ENCODE measurements around the gene PARP1.

PARP1 gene

DNA sequence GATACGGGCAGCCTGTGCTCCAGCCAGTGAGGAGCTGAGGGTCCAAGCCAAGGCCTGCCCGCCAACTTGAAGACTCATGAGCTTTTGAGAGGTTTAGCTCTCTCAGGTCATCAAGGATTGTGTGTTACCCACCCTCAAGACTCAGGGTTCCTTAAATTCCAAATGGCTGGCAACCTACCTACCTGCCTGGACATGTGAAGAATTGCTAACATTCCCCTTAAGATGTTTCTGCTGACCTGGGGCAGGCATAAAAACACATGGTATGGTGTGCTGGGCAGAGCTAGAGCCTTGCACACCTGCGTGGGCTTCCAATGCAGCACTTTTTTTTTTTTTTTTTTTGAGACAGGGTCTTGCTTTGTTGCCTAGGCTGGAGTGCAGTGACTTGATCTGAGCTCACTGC, 17.2 kb downstream of the PARP1 start:
- TF ChIP-seq, protein P1, sequence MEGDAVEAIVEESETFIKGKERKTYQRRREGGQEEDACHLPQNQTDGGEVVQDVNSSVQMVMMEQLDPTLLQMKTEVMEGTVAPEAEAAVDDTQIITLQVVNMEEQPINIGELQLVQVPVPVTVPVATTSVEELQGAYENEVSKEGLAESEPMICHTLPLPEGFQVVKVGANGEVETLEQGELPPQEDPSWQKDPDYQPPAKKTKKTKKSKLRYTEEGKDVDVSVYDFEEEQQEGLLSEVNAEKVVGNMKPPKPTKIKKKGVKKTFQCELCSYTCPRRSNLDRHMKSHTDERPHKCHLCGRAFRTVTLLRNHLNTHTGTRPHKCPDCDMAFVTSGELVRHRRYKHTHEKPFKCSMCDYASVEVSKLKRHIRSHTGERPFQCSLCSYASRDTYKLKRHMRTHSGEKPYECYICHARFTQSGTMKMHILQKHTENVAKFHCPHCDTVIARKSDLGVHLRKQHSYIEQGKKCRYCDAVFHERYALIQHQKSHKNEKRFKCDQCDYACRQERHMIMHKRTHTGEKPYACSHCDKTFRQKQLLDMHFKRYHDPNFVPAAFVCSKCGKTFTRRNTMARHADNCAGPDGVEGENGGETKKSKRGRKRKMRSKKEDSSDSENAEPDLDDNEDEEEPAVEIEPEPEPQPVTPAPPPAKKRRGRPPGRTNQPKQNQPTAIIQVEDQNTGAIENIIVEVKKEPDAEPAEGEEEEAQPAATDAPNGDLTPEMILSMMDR (conservative IDR thresholded peaks at IDR 0.05; ENCODE audit: low read depth, low read length): no peak
- H3K4me3 ChIP-seq (ENCODE audit: low read length): no peak overlapping the region
- DNase-seq (ENCODE audit: low read depth): no peak

DNA sequence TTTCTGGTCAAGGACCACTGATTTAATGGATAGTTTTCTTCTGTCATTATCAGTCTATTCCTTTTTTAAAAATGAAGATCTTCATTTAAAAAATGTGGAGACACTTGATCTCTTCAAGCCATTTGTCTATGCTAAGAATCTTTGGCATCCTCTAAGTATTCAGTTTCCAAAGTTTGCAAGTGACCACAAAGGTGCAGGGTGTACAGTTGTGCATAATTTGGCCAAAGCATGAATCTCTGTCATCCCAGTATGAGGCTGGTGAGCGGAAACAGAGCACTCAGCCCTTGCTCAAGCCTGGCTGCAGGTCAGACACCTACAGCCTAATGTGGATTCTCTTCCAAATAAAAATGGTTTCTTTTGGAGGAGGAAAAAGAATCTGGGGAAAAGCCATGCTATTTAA, 19.8 kb downstream of the PARP1 start:
- TF ChIP-seq, protein P1 (conservative IDR thresholded peaks at IDR 0.05; ENCODE audit: low read depth, low read length): no peak
- no peak overlapping the region for H3K4me3 ChIP-seq (ENCODE audit: low read length)
- DNase-seq (ENCODE audit: low read depth): no peak

DNA sequence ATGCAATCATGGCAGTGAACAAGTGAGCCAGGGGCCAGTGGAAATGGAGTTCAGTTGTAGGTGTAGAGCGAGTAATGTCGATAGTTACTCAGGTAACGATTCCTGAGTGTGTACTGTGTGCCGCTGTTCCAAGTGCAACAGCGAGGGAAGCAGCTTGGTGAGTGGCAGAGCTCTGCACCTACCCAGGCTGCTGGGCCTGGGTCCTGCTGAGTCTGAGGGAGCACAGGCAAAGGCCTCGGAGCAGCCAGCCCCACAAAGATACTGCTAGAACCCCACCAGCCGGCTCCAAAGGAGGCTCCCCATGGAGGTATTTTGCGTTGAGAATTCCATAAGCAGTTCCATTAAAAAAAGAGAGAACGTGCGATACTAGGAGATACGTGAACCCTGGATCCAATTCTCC, 23.2 kb downstream of the PARP1 start:
- DNase-seq (ENCODE audit: low read depth): no peak
- H3K4me3 ChIP-seq (ENCODE audit: low read length): no peak overlapping the region
- TF ChIP-seq, protein P1 (conservative IDR thresholded peaks at IDR 0.05; ENCODE audit: low read depth, low read length): no peak

DNA sequence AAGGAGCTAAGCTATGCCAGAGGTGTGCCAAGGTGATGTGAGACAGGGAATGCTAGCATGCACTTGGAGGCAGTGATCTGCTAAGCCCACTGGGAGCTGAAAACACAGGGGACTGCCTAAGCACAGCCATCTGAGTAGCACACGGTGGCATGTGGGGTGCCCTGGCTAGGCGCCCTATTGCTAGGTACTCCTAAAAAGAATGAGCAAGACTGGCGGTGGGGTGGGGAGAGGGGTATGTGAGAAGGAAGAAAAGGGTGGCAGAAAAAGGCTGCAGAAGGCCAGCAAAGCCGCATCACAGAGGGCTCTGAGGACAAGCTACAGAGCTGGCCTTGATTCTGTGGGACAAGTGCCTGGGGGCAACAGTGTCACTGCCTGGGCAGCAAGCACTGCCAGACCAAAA, 23.9 kb downstream of the PARP1 start:
- no peak for DNase-seq (ENCODE audit: low read depth)
- H3K4me3 ChIP-seq (ENCODE audit: low read length): no peak overlapping the region
- TF ChIP-seq, protein P1 (conservative IDR thresholded peaks at IDR 0.05; ENCODE audit: low read depth, low read length): no peak

DNA sequence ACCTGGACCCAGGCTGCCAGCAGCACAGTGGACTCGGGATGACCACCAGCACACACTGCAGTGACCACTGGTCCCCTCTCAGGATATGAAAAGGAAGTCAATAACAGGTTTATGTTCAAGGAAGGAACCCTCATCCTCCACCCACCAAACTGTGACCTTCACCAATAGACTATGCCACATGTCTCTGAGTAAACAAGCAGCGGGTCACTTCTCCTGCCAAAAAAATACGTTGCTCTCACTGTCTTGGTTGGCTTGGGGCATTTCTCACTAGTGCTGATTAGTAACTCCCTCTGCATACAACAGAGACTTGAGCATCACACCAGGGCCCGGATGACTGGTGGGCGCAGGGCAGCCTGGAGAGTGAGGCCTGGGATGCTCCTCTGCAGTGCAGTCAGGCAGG, 25.9 kb downstream of the PARP1 start:
- H3K4me3 ChIP-seq (ENCODE audit: low read length): no peak overlapping the region
- DNase-seq (ENCODE audit: low read depth): no peak
- TF ChIP-seq, protein P1 (conservative IDR thresholded peaks at IDR 0.05; ENCODE audit: low read depth, low read length): no peak

DNA sequence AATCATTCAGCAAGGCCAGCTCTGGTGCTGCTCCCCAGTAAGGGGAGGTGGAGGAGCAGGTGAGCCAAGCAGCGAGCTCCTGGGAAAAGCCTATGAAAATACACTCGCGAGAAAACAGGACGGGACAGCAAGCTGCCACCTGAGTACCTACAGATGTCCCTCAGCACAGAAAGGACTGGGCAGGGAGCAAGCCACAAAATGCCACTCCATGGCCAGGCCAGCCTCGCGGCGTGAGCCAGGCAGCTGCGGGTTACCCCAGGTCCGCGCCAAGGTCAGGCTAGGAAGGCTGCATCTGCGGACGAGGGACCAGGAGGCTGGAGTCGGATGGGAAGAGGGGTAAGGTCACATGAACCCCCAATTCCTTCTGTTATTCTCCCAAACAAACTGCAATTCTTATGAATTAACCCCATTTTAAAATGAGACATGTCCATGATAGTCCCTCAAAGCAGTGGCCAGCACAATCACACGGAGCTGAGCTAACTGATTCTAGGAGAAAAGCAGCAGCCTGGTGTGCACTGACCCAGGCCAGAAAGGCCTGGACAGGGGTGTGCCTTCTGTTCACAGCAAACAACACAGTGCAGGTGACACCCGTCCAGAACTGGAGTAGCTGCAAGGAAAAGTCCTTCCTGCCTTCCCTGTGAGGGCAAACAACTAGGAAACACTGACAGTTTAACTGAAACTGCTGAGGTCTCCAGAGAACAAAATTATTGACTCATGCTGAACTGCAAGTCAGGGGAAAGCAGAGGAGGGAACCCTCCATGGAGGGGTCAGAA, 26.5 kb downstream of the PARP1 start:
- TF ChIP-seq, protein P1 (conservative IDR thresholded peaks at IDR 0.05; ENCODE audit: low read depth, low read length): no peak
- no peak for DNase-seq (ENCODE audit: low read depth)
- no peak overlapping the region for H3K4me3 ChIP-seq (ENCODE audit: low read length)

DNA sequence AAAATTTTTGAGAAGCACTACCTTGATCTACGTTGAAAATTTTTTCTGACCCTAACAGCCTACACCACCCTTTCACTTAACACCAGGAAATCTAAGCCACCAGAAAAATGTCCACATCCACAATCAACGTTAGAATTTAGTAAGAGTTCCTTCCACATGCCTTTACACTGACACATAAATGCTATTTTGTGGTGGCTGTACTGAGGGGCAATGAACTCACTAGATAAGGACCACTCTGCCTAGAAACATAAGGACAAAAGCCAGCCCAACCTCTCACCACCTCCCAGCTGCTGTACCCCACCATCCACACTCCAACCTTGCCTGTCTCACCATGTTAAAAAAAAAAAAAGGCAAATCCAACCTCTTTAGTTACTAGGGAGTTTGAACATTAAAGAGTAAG, 29.8 kb downstream of the PARP1 start:
- H3K4me3 ChIP-seq (ENCODE audit: low read length): no peak overlapping the region
- no peak for DNase-seq (ENCODE audit: low read depth)
- TF ChIP-seq, protein P1 (conservative IDR thresholded peaks at IDR 0.05; ENCODE audit: low read depth, low read length): no peak

All from retinal pigment epithelial cell (primary cell).